Mesothelial cell of epicardium (in vitro differentiated cells): Measurements from ENCODE around the gene F12. TPM values are rescaled to one million over a fixed set of nuclear protein-coding genes. Genes with fewer than 3 reads are reported as not detected.

Experiments used
- DNase-seq, 2 experiments: peaks; one replicate each; pipeline ENCODE4 v3.0.0; 2021; ENCODE audit warnings: low spot score in 2 of 2; ENCODE audit not compliant: unreplicated experiment in 2 of 2
- H3K27ac Mint-ChIP-seq: 2 replicates; pipeline ENCODE4 v1.8.0; 2021; ENCODE audit warnings: mixed read lengths
- H3K27me3 Mint-ChIP-seq: 2 replicates; pipeline ENCODE4 v1.8.0; 2021; ENCODE audit warnings: low read depth, mixed read lengths
- H3K36me3 Mint-ChIP-seq: 2 replicates; pipeline ENCODE4 v1.8.0; 2021; ENCODE audit warnings: mixed read lengths
- H3K4me1 Mint-ChIP-seq: 2 replicates; pipeline ENCODE4 v1.8.0; 2021; ENCODE audit warnings: mixed read lengths
- H3K4me3 Mint-ChIP-seq: 2 replicates; pipeline ENCODE4 v1.8.0; 2021; ENCODE audit warnings: mild to moderate bottlenecking, moderate library complexity, mixed read lengths
- H3K9me3 Mint-ChIP-seq: 2 replicates; pipeline ENCODE4 v1.8.0; 2021; ENCODE audit warnings: mixed read lengths
- total RNA-seq: library from RNA; stranded (reverse); gene quantifications from 3 replicates; pipeline ENCODE4 v1.2.1, GENCODE V29; 2021
- TF ChIP-seq, protein P1 (sequence below): fragments of 200-600 bp; sonication (generic); IDR thresholded peaks from one replicate; pipeline ENCODE4 v1.5.0; 2021; ENCODE audit warnings: antibody characterized with exemption; ENCODE audit not compliant: unreplicated experiment

F12 gene
- total RNA-seq, 1 donor from 2014 or later: 2.3 TPM

- Mint-ChIP-seq H3K9me3 (no peaks in the 10 kb centered on the region), H3K4me1 (peaks cover 16% of the 10 kb centered on the region), H3K27ac (no peak overlapping the region), H3K36me3 (no peaks in the 10 kb centered on the region), H3K4me3 (peak overlapping the region; percentile 71), H3K27me3 (peaks cover 70% of the 10 kb centered on the region)
- DNase-seq: peak; percentile 50 to 77
- TF ChIP-seq, protein P1, sequence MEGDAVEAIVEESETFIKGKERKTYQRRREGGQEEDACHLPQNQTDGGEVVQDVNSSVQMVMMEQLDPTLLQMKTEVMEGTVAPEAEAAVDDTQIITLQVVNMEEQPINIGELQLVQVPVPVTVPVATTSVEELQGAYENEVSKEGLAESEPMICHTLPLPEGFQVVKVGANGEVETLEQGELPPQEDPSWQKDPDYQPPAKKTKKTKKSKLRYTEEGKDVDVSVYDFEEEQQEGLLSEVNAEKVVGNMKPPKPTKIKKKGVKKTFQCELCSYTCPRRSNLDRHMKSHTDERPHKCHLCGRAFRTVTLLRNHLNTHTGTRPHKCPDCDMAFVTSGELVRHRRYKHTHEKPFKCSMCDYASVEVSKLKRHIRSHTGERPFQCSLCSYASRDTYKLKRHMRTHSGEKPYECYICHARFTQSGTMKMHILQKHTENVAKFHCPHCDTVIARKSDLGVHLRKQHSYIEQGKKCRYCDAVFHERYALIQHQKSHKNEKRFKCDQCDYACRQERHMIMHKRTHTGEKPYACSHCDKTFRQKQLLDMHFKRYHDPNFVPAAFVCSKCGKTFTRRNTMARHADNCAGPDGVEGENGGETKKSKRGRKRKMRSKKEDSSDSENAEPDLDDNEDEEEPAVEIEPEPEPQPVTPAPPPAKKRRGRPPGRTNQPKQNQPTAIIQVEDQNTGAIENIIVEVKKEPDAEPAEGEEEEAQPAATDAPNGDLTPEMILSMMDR: peak; percentile 68
These were observed 5.3 kb downstream of the F12 start for GRCh38 chr5:177403792-177404640.

- peaks cover 16% of the 10 kb centered on the region for H3K4me1 Mint-ChIP-seq
- TF ChIP-seq, protein P1: no peak
- H3K27me3 Mint-ChIP-seq: peaks cover 64% of the 10 kb centered on the region
- peak overlapping the region; percentile 71 for H3K4me3 Mint-ChIP-seq
- H3K27ac Mint-ChIP-seq: peak overlapping the region; percentile 61
- DNase-seq: peak in 1 of 2 experiments; percentile 48
- H3K9me3 Mint-ChIP-seq: no peaks in the 10 kb centered on the region
- no peaks in the 10 kb centered on the region for H3K36me3 Mint-ChIP-seq
These were observed 6.1 kb downstream of the F12 start for GRCh38 chr5:177403102-177403791.

DNA sequence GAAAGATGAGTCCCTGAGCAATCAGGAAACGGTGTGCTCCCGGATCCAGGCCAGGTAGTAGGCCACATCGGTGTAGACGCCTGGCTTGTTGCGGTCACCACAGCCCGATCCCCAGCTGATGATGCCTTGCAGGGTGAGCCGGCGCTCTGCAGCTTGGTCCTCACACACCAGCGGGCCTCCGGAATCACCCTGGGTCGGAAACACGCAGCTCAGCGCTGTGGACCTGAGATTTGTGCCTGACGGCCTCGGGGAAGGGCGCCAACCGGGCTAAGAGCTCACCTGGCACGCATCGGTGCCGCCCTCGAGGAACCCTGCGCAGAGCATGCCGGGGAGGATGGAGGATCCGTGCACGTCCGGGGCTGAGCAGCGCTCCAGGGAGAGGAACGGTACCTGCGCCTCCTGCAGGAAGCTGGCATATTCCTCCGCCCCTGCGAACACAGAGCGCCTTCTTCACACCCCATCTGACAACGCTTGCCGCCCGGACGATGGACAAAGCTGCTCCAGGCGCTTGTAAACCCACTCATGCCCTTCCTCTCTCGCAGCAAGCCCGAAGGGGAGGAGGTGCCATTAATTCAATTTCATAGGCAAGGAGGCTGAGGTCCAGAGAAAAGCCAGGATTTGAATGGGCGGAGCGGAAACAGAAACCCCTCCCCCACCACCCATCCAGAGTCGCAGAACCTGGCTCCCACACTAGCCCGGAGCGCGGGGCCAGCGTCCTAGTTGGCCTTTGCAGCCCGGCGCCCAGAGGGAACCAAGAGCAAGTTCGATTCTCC is 6.9 kb downstream of the F12 start:
- Mint-ChIP-seq H3K4me3 (peak overlapping the region; percentile 71), H3K27ac (peak overlapping the region; percentile 61)

DNA sequence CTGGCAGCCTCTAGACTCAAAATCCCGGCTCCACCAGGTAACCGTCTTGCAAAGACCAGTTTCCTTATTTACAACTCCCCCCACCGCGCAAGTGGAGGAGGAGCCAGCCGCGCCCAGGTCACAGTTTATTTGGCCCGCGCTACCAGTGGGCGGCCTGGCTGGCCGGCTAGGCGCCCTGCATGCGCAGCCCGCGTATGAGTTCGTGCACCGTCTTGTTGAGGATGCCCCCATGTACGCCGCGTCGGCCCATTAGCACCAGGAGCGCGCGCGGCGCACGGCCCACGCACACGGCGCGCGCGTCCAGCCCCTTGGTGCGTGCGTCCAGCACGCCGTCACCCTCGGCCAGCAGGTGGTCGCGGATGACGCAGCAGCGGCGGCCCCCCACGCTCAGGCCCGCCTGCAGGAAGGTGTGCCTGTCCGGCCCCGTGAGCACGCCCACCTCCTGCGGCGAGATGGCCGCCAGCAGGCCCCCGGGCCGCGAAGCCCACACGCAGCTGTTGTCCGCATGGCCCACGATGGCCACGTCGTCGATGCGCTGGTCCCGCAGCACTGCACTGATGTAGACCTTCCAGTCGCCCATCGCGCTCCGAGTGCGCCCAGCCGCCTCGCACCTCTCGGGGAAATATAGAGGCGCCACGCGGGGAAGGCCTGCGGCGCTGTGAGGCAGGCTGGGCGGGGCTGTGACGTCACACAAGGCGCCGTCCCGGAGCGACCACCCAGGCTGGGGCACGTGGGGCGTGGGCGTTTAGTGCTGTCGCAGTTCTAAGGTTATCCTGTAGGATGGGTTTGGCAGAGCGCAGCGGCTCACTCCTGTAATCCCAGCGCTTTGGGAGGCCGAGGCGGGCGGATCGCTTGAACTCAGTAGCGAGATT is 9.1 kb downstream of the F12 start, which contains the start of gene PFN3:
Gene PFN3, minus strand, starts transcription at position 665 of the 872 bp plus-strand sequence. Its CDS starts 85 bp downstream, at position 580.
- H3K27me3 Mint-ChIP-seq: peaks cover 47% of the 10 kb centered on the region
- no peak within 1 kb of the TSS for H3K27ac Mint-ChIP-seq
- H3K4me3 Mint-ChIP-seq: no peak within 1 kb of the TSS
- TF ChIP-seq, protein P1: no peak
- H3K9me3 Mint-ChIP-seq: no peaks in the 10 kb centered on the region
- DNase-seq: no peak
- no peaks in the 10 kb centered on the region for H3K36me3 Mint-ChIP-seq
- H3K4me1 Mint-ChIP-seq: peaks cover 16% of the 10 kb centered on the region

More for the DNA sequence above, 6.9 kb downstream of the F12 start:
- Mint-ChIP-seq H3K36me3 (no peaks in the 10 kb centered on the region), H3K4me1 (peaks cover 16% of the 10 kb centered on the region), H3K27me3 (peaks cover 62% of the 10 kb centered on the region), H3K9me3 (no peaks in the 10 kb centered on the region)
- peak; percentile 55 to 75 for DNase-seq
- TF ChIP-seq, protein P1: no peak
